Activated effector memory CD4-positive, alpha-beta T cell treated with Interleukin-2 at 50 U/mL for 16 hours (primary cell): ENCODE results near the gene OXT.
"Not testable (repeated sequence)": the region's sequence is repeated elsewhere in the genome, so short reads cannot be mapped to it uniquely, and the experiment has no call there.

ENCODE experiments used
- DNase-seq: peaks from one replicate; pipeline ENCODE4 v3.0.0-alpha.2; 2020

Gene OXT

GRCh38 chr20:3051385-3052019 lies 19.9 kb upstream of the OXT start:
- no peak for DNase-seq

DNA sequence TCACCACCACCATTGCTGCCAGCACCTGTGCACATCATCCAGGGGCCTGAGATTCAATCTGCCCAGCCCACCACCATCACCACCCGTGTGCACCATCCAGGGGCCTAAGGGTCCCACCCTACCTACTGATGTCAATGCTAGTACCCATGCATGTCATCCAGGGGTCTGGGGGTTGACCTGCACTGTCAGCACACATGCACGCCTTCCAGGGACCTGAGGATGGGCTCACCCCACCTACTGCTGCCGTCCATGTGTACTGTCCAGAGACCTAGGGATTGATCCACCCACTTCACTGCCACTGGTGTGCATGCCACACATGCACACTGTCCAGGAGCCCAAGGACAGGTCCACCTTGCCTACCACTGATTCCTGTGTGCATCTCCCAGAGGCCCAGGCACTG lies 11.9 kb upstream of the OXT start:
- no peak for DNase-seq

GRCh38 chr20:3064119-3064518 lies 7.3 kb upstream of the OXT start:
- DNase-seq = not testable (repeated sequence)

DNA sequence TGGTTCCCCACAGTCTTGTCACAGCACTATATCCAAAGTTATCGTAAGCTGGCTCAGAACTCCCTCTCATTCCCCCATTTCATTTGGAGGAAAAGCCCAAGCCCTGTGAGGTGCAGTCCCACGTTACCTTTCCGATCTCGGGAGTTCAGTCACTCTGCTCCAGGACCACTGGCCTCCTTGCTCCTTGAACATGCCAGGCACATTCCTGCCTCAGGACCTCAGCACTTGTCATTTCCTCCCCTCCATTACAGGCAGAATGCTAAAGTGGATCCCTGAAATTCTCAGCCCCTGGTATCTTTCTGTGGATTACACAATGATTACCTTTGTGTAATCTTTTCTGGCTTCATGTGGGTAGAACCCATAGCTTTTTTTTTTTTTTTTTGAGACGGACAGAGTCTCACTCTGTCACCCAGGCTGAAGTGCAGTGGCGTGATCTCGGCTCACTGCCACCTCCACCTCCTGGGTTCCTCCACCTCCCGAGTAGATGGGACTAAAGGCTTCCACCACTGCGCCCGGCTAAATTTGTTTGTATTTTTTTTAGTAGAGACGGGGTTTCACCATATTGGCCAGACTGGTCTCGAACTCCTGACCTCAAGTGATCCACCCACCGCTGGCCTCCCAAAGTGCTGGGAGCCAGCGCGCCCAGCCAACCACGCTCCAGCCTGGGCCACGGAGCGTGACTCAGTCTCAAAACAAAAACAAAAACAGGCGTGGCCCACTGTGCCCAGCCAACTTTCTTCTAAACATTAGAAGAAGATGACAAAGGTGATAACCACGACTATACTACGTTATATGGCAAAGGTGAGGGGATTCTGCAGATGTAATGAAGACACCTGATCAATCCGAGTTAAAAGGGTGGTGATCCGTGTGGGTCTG lies 4.0 kb upstream of the OXT start:
- no peak for DNase-seq

DNA sequence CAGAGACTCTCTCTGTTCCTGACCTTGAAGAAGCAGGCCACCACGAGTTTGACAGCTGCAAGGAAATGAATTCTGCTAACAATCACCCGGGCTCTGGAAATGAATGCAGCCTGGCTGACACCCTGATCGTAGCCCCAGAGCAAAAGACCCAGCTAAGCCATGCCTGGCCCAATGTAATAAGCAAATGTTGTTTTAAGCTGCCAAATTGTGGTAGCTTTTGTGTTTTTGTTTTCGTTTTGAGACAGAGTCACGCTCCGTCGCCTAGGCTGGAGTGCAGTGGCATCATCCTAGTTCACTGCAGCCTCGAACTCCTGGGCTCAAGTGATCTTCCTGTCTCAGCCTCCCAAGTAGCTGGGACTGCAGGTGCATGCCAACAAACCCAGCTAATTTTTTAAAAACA lies 3.3 kb upstream of the OXT start:
- DNase-seq = no peak

DNA sequence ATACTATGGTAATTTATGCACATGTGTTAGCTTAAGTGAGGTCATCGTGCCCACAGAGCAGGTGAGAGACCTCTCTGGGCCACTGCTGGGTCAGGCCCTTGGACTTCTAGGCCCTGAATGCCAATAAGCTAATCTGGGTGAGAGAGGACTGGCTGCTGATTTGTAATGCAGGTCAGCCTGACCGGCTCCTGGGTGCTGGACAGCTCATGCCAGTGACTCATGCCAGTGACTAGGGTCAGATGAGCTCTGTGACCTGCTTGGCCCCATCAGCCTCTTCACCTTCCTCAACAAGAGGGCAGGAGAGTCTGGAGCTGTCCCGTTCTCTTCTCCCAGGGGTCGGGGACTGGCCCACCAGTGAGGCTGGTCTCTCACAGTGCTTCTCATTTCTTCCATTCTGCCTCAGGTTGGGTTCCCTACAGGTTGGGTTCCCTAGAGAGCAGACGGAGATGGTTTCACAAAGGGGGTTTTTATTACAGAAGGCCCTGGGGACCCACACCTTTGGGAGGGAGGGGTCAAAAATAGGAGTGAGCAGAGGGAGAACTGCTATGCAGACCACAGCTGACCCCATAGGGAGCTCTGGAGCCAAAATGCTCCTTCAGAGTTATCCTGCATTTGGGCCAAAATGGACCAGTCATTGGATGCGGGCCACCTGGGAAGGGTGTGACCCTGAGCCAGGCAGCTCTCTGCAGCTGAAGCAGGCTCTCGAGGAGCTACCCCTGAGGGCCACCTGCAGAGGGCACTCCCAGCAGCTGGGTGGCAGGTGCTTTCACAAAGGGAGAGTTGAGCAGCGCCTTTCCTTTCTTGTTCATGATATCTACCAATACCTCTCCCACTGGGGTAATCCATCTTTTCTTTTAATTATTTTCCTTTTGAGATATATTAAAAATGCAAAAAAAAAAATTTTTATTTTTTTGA lies 2.2 kb upstream of the OXT start:
- no peak for DNase-seq

DNA sequence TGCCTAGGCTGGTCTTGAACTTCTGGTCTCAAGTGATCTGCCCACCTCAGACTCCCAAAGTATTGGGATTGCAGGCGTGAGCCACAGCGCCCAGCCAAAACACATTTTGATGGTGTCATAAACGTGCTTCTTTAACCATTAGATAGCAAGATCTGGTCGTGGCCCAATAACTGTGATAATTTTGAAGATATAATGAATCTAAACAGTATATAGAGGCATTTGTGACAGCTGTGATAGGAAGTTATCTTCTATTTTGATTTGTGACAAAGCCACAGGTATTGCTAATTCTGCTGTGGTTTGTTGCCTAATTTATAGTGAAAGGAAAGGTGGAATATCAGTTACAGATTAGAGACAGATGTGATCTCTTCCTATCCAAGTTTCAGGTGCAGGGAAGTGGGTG lies 695 bp upstream of the OXT start:
- DNase-seq = no peak

DNA sequence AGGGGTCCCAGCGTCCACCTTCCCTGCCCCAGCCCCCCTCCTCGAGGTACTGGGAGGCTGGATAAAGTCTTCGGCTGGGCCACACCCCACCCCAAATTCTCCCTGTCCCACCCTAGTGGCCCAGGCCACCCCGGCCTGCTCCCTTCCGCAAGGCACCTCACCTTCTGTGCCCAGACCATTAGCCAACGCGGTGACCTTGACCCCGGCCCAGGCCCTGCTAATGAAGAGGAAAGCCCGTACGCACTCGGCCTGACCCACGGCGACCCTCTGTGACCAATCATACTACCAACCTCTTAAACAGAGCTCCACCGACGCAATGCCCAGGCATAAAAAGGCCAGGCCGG lies 182 bp upstream of the OXT start:
- no peak for DNase-seq

DNA sequence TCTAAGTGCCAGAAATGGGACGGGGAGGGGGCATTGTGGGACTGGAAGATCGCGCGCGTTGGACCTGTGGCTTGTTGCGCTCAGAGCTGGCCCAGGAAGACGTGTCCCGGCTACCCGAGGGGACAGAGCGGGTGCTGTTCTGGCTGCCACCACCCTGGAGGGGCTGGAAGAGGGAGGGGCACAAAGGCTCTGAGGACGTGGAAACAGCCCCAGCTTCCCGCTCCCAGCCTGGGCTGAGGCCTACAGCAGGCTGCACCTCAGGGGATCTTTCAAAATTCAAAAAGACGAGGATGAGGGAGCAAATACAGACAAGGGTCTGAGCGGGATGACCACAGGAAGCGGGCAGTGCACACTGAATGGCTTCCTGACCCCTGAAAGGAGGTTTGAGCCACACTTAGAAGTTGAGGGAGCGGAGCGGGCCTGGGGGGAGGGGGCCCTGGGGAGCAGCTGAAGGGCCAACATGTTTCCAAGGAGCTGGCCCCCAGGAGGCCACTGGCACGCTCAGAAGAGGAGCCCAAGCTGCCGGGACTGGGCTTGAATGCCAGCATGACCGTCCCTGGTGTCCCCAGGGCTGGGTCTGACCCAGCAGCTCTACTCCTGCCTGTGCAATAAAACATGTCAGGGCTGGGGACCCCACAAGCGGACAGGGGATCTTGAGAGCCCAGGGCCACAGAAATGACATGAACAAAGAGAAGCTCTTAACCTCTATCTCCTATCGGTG lies 1.3 kb downstream of the OXT start:
- no peak for DNase-seq

GRCh38 chr20:3073251-3073643 lies 1.8 kb downstream of the OXT start:
- not testable (repeated sequence) for DNase-seq

DNA sequence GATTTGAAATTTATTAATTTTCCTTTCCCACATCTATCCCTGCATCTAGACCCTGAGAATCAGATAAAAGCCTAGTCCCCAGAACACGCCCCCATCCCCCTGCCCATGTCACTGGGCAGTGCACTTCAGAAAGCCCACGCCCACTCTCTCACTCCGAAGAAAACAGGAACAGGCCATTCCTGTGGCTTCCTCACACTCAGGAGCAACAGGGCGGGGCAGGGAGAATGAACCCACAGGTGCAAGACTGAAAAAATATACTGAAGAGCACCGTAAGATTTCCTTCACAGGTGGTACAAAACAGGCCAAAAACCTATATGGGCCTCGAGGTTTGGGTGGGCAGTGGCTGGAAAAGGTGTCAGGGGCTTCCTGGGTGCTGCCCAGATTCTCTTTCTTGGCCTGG lies 3.4 kb downstream of the OXT start:
- DNase-seq = no peak

DNA sequence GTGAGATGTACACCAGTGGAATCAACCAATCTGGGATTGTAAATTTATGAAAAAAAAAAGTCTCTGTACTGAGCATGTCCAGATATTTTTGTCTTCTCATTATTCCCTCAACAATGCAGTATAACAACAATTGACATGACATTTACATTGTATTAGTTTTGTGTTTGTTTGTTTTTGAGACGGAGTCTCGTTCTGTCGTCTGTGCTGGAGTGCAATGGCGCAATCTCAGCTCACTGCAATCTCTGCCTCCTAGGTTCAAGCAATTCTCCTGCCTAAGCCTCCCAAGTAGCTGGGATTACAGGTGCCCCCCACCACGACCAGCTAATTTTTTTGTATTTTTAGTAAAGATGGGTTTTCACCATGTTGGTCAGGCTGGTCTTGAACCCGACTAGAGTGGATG lies 3.9 kb downstream of the OXT start:
- not testable (repeated sequence) for DNase-seq

- DNase-seq = no peak
Measured at GRCh38 chr20:3077618-3078134, 6.3 kb downstream of the OXT start.

DNA sequence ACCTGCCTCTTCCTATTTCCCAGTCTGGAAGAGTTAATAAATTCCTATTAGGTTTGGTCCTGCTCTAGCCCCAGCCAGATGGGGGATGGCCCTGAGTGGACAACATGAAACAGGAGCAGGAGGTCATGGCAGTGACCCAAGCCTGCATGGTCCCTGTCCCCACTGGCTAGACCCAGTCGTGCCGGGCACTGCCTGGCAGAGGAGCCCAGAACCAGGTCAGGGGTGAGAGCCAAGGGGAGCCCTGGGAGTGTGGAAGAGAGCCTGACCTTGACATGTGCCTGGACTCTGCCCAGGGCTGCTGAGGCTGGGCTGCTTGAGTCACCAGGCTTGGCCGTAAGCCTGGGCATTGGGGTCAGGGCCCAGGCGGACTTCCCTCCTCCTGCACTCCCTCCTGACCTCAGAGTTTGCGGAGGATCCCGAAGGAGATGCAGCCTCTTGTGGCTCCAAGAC lies 9.5 kb downstream of the OXT start:
- DNase-seq = no peak

GRCh38 chr20:3081641-3082040 lies 10.2 kb downstream of the OXT start:
- no peak for DNase-seq

- no peak for DNase-seq
Measured at GRCh38 chr20:3082306-3082951, 11.0 kb downstream of the OXT start.

- no peak for DNase-seq
Measured at GRCh38 chr20:3082955-3083952, 11.8 kb downstream of the OXT start.

GRCh38 chr20:3084283-3084985 lies 13.0 kb downstream of the OXT start, which contains the start of gene AVP:
Gene AVP (minus strand): TSS chr20:3084724. CDS start chr20:3084674, 50 bp downstream.
- DNase-seq = no peak

GRCh38 chr20:3084986-3085360 lies 13.6 kb downstream of the OXT start:
- no peak for DNase-seq

GRCh38 chr20:3085571-3086072 lies 14.2 kb downstream of the OXT start:
- DNase-seq = no peak
